Right lobe of liver (tissue), 6 donors: ENCODE results near the gene TCN2. TPM values are rescaled to one million over a fixed set of nuclear protein-coding genes. Genes with fewer than 3 reads are reported as not detected.
A peak's percentile ranks its signal among the peaks of the same experiment; 100 is the strongest.

Experiments
- ATAC-seq, 4 donors: fragments of 200-7000 bp; cut with Tn5 transposase; one replicate each; pipeline ENCODE4 v1.9.1; 2020; ENCODE audit warnings: mild to moderate bottlenecking in 4 of 4, moderate library complexity in 4 of 4
- DNase-seq, 3 donors: peaks; one replicate each; pipeline ENCODE4 v3.0.0-alpha.2; 2020
- H3K27ac ChIP-seq, 3 donors: fragments of 200-600 bp; one replicate each; pipeline ENCODE4 v1.8.0; 2022
- H3K27me3 ChIP-seq, 2 donors: fragments of 200-600 bp; one replicate each; pipeline ENCODE4 v1.8.0; 2022
- H3K36me3 ChIP-seq, 4 donors: fragments of 200-600 bp; sonication (generic) in 1 of 4; one replicate each; pipeline versions ENCODE4 v1.5.1 to v1.8.0; 2017 to 2022; ENCODE audit warnings: control low read depth in 1 of 4
- H3K4me1 ChIP-seq, 4 donors: fragments of 200-600 bp; sonication (generic) in 1 of 4; one replicate each; pipeline versions ENCODE4 v1.5.1 to v1.8.0; 2017 to 2022; ENCODE audit warnings: control low read depth in 1 of 4
- H3K4me3 ChIP-seq, 3 donors: fragments of 200-600 bp; one replicate each; pipeline ENCODE4 v1.8.0; 2022
- H3K9me3 ChIP-seq, 4 donors: fragments of 200-600 bp; sonication (generic) in 1 of 4; one replicate each; pipeline versions ENCODE4 v1.5.1 to v1.8.0; 2017 to 2022; ENCODE audit warnings: control low read depth in 1 of 4
- POLR2A ChIP-seq: fragments of 450-650 bp; IDR thresholded peaks from one replicate; pipeline ENCODE4 v1.6.1; 2017; ENCODE audit warnings: antibody characterized with exemption, mild to moderate bottlenecking
- WGBS: methylation state at CpG from one replicate; pipeline ENCODE4 v1.1.6; 2018; ENCODE audit warnings: low coverage, low lambda C conversion rate; ENCODE audit not compliant: insufficient coverage; ENCODE audit errors: missing lambda C conversion rate; 5-methylcytosine and 5-hydroxymethylcytosine counted together
- intact Hi-C, 2 donors: fragments of 100-400 bp; cut with DNase I; formaldehyde crosslinking; loops; one replicate each; pipeline versions ENCODE4 v1.11.2 to v1.14.1; 2022
- total RNA-seq, 6 experiments: library from RNA; depleted of rRNA in 2 of 6; stranded (reverse); fragments of >200 nt in 2 of 6; fragmentation: NEBNext Ultra II Directional in 3 of 6; extraction: Animal tissue kit (Norgen Biotek cat#: 25700) in 3 of 6; gene quantifications; one replicate each; pipeline versions ENCODE4 v1.1.0 to v1.2.4, GENCODE V29; 2016 to 2023
- TF ChIP-seq, protein P1 (sequence below), 4 donors: fragments of 200-600 bp in 3 of 4; fragments of 450-650 bp in 1 of 4; IDR thresholded peaks; one replicate each; pipeline versions ENCODE4 v1.5.1 to v1.8.0; 2016 to 2022; ENCODE audit warnings: antibody characterized with exemption in 4 of 4, mild to moderate bottlenecking in 2 of 4
- donor health status: DM: no; HTN: yes; CAD: no.
- donor health status: DM: no; HTN: no; CAD: no.
- donor health status: DM: no; HTN: no; CAD: no.
- donor health status: DM: no; HTN: yes; CAD: no.
- donor health status: DM: no; HTN: yes; CAD: no.

Gene TCN2
- total RNA-seq, 6 experiments from 2014 or later, result 8.9 to 14.6 (median 12.8) TPM

DNA sequence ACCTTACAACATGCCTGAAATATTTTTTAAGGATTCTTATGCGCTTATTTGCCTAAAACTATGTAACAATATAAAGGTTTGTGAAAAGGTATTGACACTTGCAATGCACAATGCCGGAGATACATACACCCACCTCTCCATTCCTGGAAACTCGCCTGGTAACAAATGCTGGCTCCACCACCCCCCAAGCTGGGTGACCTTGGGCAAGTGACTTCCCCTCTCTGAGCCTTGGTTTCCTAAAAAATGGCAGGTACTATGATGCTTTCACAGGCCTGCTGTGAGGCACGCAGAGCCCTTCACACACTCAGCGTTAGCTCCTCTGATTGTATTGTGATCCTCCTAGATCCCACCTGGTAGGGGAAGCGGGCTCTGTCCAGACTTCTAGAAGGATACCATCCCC lies 34.8 kb upstream of the TCN2 start:
- Histone ChIP-seq H3K36me3 (peaks cover 0 to 15% (median under 1%) of the 10 kb centered on the region in 4 donors), H3K4me3 (peak overlapping the region in 1 of 3 donors; percentile 21), H3K27ac (no peak overlapping the region), H3K9me3 (no peaks in the 10 kb centered on the region), H3K4me1 (peaks cover 0 to 31% (median 7%) of the 10 kb centered on the region in 4 donors), H3K27me3 (no peaks in the 10 kb centered on the region)
- TF ChIP-seq, protein P1, sequence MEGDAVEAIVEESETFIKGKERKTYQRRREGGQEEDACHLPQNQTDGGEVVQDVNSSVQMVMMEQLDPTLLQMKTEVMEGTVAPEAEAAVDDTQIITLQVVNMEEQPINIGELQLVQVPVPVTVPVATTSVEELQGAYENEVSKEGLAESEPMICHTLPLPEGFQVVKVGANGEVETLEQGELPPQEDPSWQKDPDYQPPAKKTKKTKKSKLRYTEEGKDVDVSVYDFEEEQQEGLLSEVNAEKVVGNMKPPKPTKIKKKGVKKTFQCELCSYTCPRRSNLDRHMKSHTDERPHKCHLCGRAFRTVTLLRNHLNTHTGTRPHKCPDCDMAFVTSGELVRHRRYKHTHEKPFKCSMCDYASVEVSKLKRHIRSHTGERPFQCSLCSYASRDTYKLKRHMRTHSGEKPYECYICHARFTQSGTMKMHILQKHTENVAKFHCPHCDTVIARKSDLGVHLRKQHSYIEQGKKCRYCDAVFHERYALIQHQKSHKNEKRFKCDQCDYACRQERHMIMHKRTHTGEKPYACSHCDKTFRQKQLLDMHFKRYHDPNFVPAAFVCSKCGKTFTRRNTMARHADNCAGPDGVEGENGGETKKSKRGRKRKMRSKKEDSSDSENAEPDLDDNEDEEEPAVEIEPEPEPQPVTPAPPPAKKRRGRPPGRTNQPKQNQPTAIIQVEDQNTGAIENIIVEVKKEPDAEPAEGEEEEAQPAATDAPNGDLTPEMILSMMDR (IDR thresholded peaks at IDR 0.05), result no peak
- no peak for TF ChIP-seq POLR2A
- no peak for ATAC-seq
- no peak for DNase-seq
- 74% methylated on average over 5 of the region's 6 CpGs for WGBS
- intact Hi-C loops, result no loop called here

DNA sequence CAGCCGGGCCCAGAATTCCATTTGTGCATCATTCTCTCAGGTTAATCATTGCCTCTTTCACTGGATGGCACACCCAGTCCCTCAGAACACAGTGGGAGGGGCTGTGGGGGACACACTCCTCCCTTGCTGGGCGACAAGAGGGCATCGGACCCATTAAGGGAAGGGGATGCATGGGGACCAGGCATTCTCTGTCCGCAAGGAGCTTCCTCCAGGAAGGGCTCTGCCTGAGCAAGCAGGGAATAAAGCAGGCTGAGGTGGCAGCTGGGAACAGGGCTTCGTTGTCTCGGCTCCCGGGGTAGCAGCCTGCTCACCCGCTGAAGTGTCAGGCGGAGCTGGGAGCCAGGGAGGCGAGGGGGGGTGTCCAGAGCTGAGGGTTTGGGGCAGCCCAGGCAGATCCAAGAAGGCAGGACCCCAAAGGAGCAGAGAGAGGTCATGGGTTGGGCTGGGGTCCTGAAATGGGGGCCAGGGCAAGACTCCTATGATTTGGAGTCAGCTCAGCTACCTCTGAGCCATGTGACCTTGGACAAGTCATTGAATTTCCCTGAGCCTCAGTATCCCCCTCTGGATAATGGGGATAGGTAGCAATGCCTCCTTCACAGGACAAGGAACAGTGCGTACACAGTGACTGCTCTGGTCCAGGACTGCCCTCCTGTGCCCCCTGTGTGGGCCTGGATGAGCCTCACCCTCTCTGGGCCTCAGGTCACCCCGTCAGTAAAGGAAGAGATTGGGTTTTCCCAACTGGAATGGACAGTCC lies 34.0 kb upstream of the TCN2 start:
- Histone ChIP-seq H3K4me3 (no peak overlapping the region), H3K4me1 (peaks cover 0 to 31% (median 7%) of the 10 kb centered on the region in 4 donors), H3K27ac (no peak overlapping the region), H3K9me3 (no peaks in the 10 kb centered on the region), H3K36me3 (peaks cover 0 to 23% (median under 1%) of the 10 kb centered on the region in 4 donors), H3K27me3 (no peaks in the 10 kb centered on the region)
- intact Hi-C loops, result no loop called here
- ATAC-seq (peak; percentile 34 to 66 (median 56)), DNase-seq (no peak)
- 0% methylated on average over 1 of the region's 12 CpGs for WGBS
- no peak for TF ChIP-seq POLR2A
- TF ChIP-seq, protein P1 (IDR thresholded peaks at IDR 0.05), result no peak

DNA sequence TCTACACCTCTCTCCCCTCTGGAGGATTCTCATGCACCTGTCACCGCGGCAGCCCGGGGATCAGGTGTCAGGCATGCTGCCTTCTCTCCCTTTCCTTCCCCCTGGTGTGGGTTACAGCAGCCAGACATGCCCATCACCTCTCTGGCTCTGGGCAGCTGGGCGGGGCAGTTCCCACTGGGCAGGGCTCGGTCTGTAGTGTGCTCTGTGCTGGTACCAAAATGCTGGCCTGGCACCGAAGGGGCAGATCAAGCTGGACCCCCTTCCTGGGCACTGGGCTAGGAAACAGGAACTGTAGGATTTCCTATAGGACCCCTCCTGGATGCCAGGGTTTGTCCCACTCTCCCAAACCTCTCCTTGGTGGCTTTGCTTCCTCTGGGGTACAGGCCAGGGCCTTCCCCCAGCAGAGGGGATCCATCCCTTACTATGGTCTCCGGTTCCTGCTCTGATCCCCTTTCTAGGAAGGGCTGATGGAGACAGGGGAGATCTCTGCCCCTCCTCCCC lies 33.3 kb upstream of the TCN2 start:
- Histone ChIP-seq H3K4me3 (peak overlapping the region in 2 of 3 donors; percentile 36 to 56), H3K27ac (no peak overlapping the region), H3K4me1 (peaks cover 0 to 31% (median 7%) of the 10 kb centered on the region in 4 donors), H3K36me3 (peaks cover 0 to 30% (median 3%) of the 10 kb centered on the region in 4 donors), H3K9me3 (no peaks in the 10 kb centered on the region), H3K27me3 (no peaks in the 10 kb centered on the region)
- 7% methylated on average over 5 of the region's 7 CpGs for WGBS
- TF ChIP-seq, protein P1 (IDR thresholded peaks at IDR 0.05), result no peak
- TF ChIP-seq POLR2A, result no peak
- ATAC-seq, result peak; percentile 8 to 25 (median 23)
- intact Hi-C loops, result no loop called here
- no peak for DNase-seq

DNA sequence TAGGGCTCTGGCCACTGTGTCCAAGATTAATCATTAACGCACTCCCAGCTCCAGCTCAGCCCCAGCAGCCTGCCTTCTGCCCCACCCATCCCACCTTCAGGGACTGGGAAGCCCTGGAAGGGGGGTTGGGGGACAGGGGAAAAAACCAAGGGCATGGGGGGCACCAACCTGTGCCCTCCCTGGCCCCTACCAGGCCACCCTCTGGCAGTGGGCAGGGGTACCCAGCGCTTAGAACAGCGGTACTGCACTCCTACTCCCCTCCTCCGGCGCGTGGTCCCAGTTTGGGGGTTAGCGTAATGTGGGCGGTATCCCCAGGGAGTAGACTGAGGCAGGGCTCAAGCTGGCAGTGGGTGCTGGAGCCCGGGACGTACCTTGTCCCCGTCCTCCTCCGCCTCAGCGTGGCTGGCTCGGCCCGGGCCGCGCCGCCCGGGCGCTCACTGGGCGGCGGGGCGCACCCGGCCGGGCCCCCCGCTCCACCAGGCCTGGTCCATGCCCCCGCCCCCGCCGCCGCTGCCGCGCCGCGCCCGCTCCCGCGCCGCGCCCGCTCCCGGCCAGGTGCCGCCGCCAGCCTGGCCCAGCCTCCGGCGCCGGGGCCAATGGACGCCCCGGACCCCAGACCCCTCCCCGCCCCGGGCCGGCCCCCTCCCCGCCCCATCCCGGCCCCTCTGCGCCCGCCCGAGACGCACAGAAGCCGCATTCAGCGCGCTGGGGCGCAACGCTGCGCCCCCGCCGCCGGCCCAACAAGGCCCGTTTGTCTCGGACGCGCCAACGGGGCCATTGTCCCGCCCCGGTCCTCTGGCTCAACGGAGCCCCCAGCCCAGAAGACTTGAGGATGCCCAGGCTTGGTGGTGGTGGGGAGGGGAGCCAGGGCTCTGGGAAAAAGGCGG lies 32.6 kb upstream of the TCN2 start, which contains the start of gene GAL3ST1:
Gene GAL3ST1 (minus strand): TSS at position 571 of the 887 bp plus-strand sequence. CDS start 17,273 bp downstream, outside the sequence.
- H3K36me3 ChIP-seq, result peaks cover 0 to 37% (median 6%) of the 10 kb centered on the region in 4 donors
- no peak within 1 kb of the TSS for H3K27ac ChIP-seq
- peaks cover 0 to 31% (median 7%) of the 10 kb centered on the region in 4 donors for H3K4me1 ChIP-seq
- peak; percentile 80 to 84 (median 81) for ATAC-seq
- H3K9me3 ChIP-seq, result no peaks in the 10 kb centered on the region
- DNase-seq, result peak in 2 of 3 donors; percentile 64 to 65
- H3K27me3 ChIP-seq, result no peaks in the 10 kb centered on the region
- intact Hi-C loops, result no loop called here
- no peak for TF ChIP-seq POLR2A
- TF ChIP-seq, protein P1 (IDR thresholded peaks at IDR 0.05), result no peak
- 17% methylated on average over 3 of the region's 75 CpGs for WGBS
- H3K4me3 ChIP-seq, result peak within 1 kb of the TSS; percentile 25 to 56 (median 36)
